ENCODE data around the gene JAKMIP3. TPM values are rescaled to one million over a fixed set of nuclear protein-coding genes. Genes with fewer than 3 reads are reported as not detected.
"Not testable (repeated sequence)": the region's sequence is repeated elsewhere in the genome, so short reads cannot be mapped to it uniquely, and the experiment has no call there.

JAKMIP3 gene
- total and polyA plus RNA-seq, 2 donors = 0.19 to 0.39 TPM

GRCh38 chr10:132077091-132077490, 11.3 kb downstream of the JAKMIP3 start:
- 60% methylated on average over 9 of the region's 9 CpGs for WGBS
- no peak for DNase-seq (ENCODE audit: low read depth in 6 of 9, low spot score in 9 of 9)
- no peak overlapping the region for H3K4me3 ChIP-seq (ENCODE audit: low read length in 2 of 2)

DNA sequence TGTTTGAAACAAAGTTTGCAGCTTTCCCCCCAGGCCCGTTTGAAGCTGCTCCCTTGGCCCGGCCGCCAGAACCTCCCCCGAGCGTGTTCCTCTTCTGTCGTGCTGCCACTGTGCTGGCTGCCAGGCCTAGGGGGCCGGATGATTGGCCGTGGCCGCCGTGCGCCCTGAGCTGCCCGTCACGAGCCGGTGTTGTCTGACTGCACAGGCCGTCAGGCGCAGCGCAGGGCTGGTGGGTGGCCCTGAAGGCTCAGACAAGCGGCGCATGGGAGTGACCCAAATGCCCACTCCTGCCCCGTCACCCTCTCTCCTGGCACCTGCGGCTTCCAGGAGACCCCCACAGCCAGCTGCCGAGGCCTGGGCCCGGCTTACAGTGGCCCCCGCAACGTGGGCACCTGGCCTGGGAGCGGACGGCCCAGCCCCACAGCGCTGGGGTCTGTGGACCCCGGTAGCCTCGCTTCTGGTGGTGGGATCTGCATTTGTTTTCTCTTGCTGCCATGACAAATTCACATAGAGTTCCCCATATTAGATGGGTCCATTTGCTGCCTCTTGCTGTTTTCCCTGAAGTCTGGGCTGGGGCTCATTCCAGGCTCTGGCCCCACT, 13.1 kb downstream of the JAKMIP3 start:
- WGBS = 75% methylated on average over 30 of the region's 30 CpGs
- H3K36me3 ChIP-seq (ENCODE audit: control insufficient read depth in 2 of 2, insufficient read depth in 2 of 2, low read length in 1 of 2) = no peaks in the 10 kb centered on the region
- H3K27me3 ChIP-seq (ENCODE audit: control insufficient read depth in 2 of 2, insufficient read depth in 1 of 2, low read length in 1 of 2) = no peaks in the 10 kb centered on the region
- no peaks in the 10 kb centered on the region for H3K9me3 ChIP-seq (ENCODE audit: control insufficient read depth in 2 of 2, insufficient read depth in 1 of 2, low read length in 1 of 2)
- H3K4me3 ChIP-seq (ENCODE audit: low read length in 2 of 2) = no peak overlapping the region
- no peak overlapping the region for H3K27ac ChIP-seq (ENCODE audit: low read depth in 1 of 2, low read length in 1 of 2)
- H3K4me1 ChIP-seq (ENCODE audit: control insufficient read depth in 2 of 2, insufficient read depth in 2 of 2, low read length in 2 of 2) = no peaks in the 10 kb centered on the region
- no peak for DNase-seq (ENCODE audit: low read depth in 6 of 9, low spot score in 9 of 9)

More at GRCh38 chr10:132077091-132077490, 11.3 kb downstream of the JAKMIP3 start:
- Histone ChIP-seq H3K27ac (ENCODE audit: low read depth in 1 of 2, low read length in 1 of 2) (no peak overlapping the region), H3K27me3 (ENCODE audit: control insufficient read depth in 2 of 2, insufficient read depth in 1 of 2, low read length in 1 of 2) (no peaks in the 10 kb centered on the region), H3K9me3 (ENCODE audit: control insufficient read depth in 2 of 2, insufficient read depth in 1 of 2, low read length in 1 of 2) (no peaks in the 10 kb centered on the region), H3K36me3 (ENCODE audit: control insufficient read depth in 2 of 2, insufficient read depth in 2 of 2, low read length in 1 of 2) (no peaks in the 10 kb centered on the region), H3K4me1 (ENCODE audit: control insufficient read depth in 2 of 2, insufficient read depth in 2 of 2, low read length in 2 of 2) (no peaks in the 10 kb centered on the region)

DNA sequence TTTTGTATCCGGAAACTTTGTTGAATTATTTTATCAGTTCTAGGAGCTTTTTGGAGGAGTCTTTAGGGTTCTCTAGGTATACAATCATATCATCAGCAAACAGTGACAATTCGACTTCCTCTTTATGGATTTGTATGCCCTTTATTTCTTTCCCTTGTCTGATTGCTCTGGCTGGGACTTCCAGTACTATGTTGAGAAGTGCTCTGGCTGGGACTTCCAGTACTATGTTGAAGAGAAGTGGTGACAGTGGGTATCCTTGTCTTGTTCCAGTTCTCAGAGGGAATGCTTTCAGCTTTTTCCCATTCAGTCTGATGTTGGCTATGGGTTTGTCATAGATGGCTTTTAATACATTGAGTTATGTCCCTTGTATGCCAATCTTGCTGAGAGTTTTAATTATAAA, 18.6 kb downstream of the JAKMIP3 start:
- not testable (repeated sequence) for H3K36me3 ChIP-seq (ENCODE audit: control insufficient read depth in 2 of 2, insufficient read depth in 2 of 2, low read length in 1 of 2); H3K27me3 ChIP-seq (ENCODE audit: control insufficient read depth in 2 of 2, insufficient read depth in 1 of 2, low read length in 1 of 2); H3K4me3 ChIP-seq (ENCODE audit: low read length in 2 of 2); DNase-seq (ENCODE audit: low read depth in 6 of 9, low spot score in 9 of 9); H3K27ac ChIP-seq (ENCODE audit: low read depth in 1 of 2, low read length in 1 of 2); H3K4me1 ChIP-seq (ENCODE audit: control insufficient read depth in 2 of 2, insufficient read depth in 2 of 2, low read length in 2 of 2); H3K9me3 ChIP-seq (ENCODE audit: control insufficient read depth in 2 of 2, insufficient read depth in 1 of 2, low read length in 1 of 2)
- WGBS = 91% methylated on average over 2 of the region's 2 CpGs

DNA sequence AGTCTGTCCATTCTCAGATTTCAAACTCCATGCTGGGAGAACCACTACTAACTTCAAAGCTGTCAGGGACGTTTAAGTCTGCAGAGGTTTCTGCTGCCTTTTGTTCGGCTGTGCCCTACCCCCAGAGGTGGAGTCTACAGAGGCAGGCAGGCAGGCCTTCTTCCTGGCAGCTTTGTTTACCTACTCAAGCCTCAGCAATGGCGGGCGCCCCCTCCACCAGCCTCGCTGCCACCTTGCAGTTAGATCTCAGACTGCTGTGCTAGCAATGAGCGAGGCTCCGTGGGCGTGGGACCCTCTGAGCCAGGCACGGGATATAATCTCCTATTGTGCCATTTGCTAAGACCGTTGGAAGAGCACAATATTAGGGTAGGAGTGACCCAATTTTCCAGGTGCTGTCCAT, 27.5 kb downstream of the JAKMIP3 start:
- WGBS = 93% methylated on average over 10 of the region's 10 CpGs
- H3K36me3 ChIP-seq (ENCODE audit: control insufficient read depth in 2 of 2, insufficient read depth in 2 of 2, low read length in 1 of 2); H3K27me3 ChIP-seq (ENCODE audit: control insufficient read depth in 2 of 2, insufficient read depth in 1 of 2, low read length in 1 of 2); DNase-seq (ENCODE audit: low read depth in 6 of 9, low spot score in 9 of 9); H3K4me3 ChIP-seq (ENCODE audit: low read length in 2 of 2); H3K4me1 ChIP-seq (ENCODE audit: control insufficient read depth in 2 of 2, insufficient read depth in 2 of 2, low read length in 2 of 2); H3K27ac ChIP-seq (ENCODE audit: low read depth in 1 of 2, low read length in 1 of 2); H3K9me3 ChIP-seq (ENCODE audit: control insufficient read depth in 2 of 2, insufficient read depth in 1 of 2, low read length in 1 of 2): not testable (repeated sequence)

DNA sequence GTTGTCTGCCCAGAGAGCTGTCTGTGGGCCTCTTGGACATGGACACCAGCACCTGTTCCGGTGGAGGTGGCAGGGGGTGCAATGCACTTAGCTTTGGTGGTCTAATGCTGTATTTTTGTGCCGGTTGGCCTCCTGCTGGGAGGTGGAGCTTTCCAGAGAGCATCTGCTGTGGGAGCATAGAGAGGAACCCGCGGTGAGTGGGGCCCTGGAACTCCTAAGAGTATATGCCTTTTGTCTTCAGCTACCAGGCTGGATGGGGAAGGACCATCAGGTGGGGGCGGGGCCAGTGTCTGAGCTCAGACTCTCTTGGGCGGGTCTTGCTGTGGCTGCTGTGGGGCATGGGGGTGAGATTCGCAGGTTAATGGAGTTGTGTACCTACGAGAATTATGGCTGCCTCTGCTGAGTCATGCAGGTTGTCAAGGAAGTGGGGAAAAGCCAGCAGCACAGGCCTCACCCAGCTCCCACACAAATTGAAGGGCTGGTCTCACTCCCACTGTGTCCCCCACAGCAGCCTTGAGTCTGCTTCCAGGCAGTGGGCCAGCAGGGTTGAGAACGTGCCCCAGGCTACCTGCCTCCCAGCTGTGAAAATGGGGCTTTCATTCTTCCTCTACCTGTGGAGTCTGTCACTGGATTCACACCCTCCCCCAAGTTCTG, 29.0 kb downstream of the JAKMIP3 start:
- no peaks in the 10 kb centered on the region for H3K36me3 ChIP-seq (ENCODE audit: control insufficient read depth in 2 of 2, insufficient read depth in 2 of 2, low read length in 1 of 2)
- no peaks in the 10 kb centered on the region for H3K9me3 ChIP-seq (ENCODE audit: control insufficient read depth in 2 of 2, insufficient read depth in 1 of 2, low read length in 1 of 2)
- peaks cover 0 to 2% of the 10 kb centered on the region in 2 donors for H3K27me3 ChIP-seq (ENCODE audit: control insufficient read depth in 2 of 2, insufficient read depth in 1 of 2, low read length in 1 of 2)
- no peak overlapping the region for H3K4me3 ChIP-seq (ENCODE audit: low read length in 2 of 2)
- no peak overlapping the region for H3K27ac ChIP-seq (ENCODE audit: low read depth in 1 of 2, low read length in 1 of 2)
- WGBS = 79% methylated on average over 9 of the region's 9 CpGs
- H3K4me1 ChIP-seq (ENCODE audit: control insufficient read depth in 2 of 2, insufficient read depth in 2 of 2, low read length in 2 of 2) = no peaks in the 10 kb centered on the region
- DNase-seq (ENCODE audit: low read depth in 6 of 9, low spot score in 9 of 9) = no peak

DNA sequence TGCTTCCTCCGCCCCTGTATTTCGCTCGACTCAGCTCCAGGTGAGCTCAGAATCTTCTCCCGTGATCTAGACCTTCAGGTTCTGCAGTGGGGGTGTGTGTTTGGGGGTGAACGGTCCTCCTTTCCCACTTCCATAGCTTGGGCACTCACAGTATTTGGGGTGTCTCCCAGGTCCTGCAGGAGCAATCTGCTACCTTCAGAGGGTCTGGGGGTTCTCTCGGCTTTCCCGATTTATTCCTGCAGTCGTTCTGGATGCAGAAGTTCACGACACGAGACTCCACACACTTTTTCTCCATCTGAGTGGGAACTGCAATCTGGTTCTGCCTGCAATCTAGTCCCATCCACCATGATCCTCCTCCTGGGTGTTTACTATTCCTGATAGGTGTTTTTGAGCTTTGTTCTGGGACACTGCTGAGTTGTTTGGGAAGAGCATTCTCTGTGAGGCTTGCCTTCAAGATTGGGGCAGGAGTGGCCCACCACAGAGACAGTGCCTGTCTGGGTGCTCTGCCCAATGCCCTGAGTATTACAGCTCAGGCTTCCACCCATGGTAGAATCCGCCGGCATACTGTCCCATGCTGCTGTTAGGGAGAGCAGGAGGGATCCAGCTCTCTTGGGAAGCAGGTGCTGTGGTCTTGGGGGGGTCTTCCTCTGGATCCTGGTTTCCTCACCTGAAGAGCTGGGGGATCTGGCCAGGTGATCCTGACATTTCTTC, 29.8 kb downstream of the JAKMIP3 start:
- no peak overlapping the region for H3K27ac ChIP-seq (ENCODE audit: low read depth in 1 of 2, low read length in 1 of 2)
- DNase-seq (ENCODE audit: low read depth in 6 of 9, low spot score in 9 of 9) = no peak
- H3K27me3 ChIP-seq (ENCODE audit: control insufficient read depth in 2 of 2, insufficient read depth in 1 of 2, low read length in 1 of 2) = peaks cover 0 to 2% of the 10 kb centered on the region in 2 donors
- no peaks in the 10 kb centered on the region for H3K4me1 ChIP-seq (ENCODE audit: control insufficient read depth in 2 of 2, insufficient read depth in 2 of 2, low read length in 2 of 2)
- 94% methylated on average over 12 of the region's 12 CpGs for WGBS
- H3K9me3 ChIP-seq (ENCODE audit: control insufficient read depth in 2 of 2, insufficient read depth in 1 of 2, low read length in 1 of 2) = no peaks in the 10 kb centered on the region
- no peaks in the 10 kb centered on the region for H3K36me3 ChIP-seq (ENCODE audit: control insufficient read depth in 2 of 2, insufficient read depth in 2 of 2, low read length in 1 of 2)
- no peak overlapping the region for H3K4me3 ChIP-seq (ENCODE audit: low read length in 2 of 2)

GRCh38 chr10:132096223-132096622, 30.5 kb downstream of the JAKMIP3 start:
- 26% methylated on average over 6 of the region's 6 CpGs for WGBS
- no peak for DNase-seq (ENCODE audit: low read depth in 6 of 9, low spot score in 9 of 9)
- no peaks in the 10 kb centered on the region for H3K4me1 ChIP-seq (ENCODE audit: control insufficient read depth in 2 of 2, insufficient read depth in 2 of 2, low read length in 2 of 2)
- no peaks in the 10 kb centered on the region for H3K36me3 ChIP-seq (ENCODE audit: control insufficient read depth in 2 of 2, insufficient read depth in 2 of 2, low read length in 1 of 2)
- H3K27ac ChIP-seq (ENCODE audit: low read depth in 1 of 2, low read length in 1 of 2) = no peak overlapping the region
- no peak overlapping the region for H3K4me3 ChIP-seq (ENCODE audit: low read length in 2 of 2)
- H3K9me3 ChIP-seq (ENCODE audit: control insufficient read depth in 2 of 2, insufficient read depth in 1 of 2, low read length in 1 of 2) = no peaks in the 10 kb centered on the region
- peaks cover 0 to 2% of the 10 kb centered on the region in 2 donors for H3K27me3 ChIP-seq (ENCODE audit: control insufficient read depth in 2 of 2, insufficient read depth in 1 of 2, low read length in 1 of 2)

- no peak for DNase-seq (ENCODE audit: low read depth in 6 of 9, low spot score in 9 of 9)
- Histone ChIP-seq H3K27me3 (ENCODE audit: control insufficient read depth in 2 of 2, insufficient read depth in 1 of 2, low read length in 1 of 2) (peaks cover 0 to 2% of the 10 kb centered on the region in 2 donors), H3K4me3 (ENCODE audit: low read length in 2 of 2) (no peak overlapping the region), H3K4me1 (ENCODE audit: control insufficient read depth in 2 of 2, insufficient read depth in 2 of 2, low read length in 2 of 2) (no peaks in the 10 kb centered on the region), H3K36me3 (ENCODE audit: control insufficient read depth in 2 of 2, insufficient read depth in 2 of 2, low read length in 1 of 2) (no peaks in the 10 kb centered on the region), H3K9me3 (ENCODE audit: control insufficient read depth in 2 of 2, insufficient read depth in 1 of 2, low read length in 1 of 2) (no peaks in the 10 kb centered on the region), H3K27ac (ENCODE audit: low read depth in 1 of 2, low read length in 1 of 2) (no peak overlapping the region)
- 95% methylated on average over 22 of the region's 22 CpGs for WGBS
Measured at GRCh38 chr10:132096863-132097478, 31.2 kb downstream of the JAKMIP3 start.

Measured in thymus (tissue), 11 donors.